HepG2 (cell line): ENCODE measurements around the gene MRGPRG. TPM values are rescaled to one million over a fixed set of nuclear protein-coding genes. Genes with fewer than 3 reads are reported as not detected.

Experiments
- CSRNP2 ChIP-seq: sonication (generic); formaldehyde crosslinking; conservative IDR thresholded peaks from 2 replicates; pipeline ENCODE4 v1.8.0; 2022; ENCODE audit warnings: low read depth, missing genetic modification reagents
- CTCF ChIP-seq: sonication (generic); formaldehyde crosslinking; IDR thresholded peaks from 2 replicates; pipeline ENCODE4 v1.5.0; 2020; ENCODE audit warnings: mild to moderate bottlenecking, missing genetic modification reagents, moderate library complexity
- KLF6 ChIP-seq: IDR thresholded peaks from 2 replicates; pipeline ENCODE4 v1.8.0; 2016; ENCODE audit warnings: missing biosample characterization, missing genetic modification reagents
- TRAFD1 ChIP-seq: sonication (generic); formaldehyde crosslinking; IDR thresholded peaks from 2 replicates; pipeline ENCODE4 v1.5.1; 2020; ENCODE audit warnings: missing genetic modification reagents, mild to moderate bottlenecking, borderline replicate concordance
- YY1 ChIP-seq: IDR thresholded peaks from 2 replicates; pipeline ENCODE4 v1.6.1; 2011; ENCODE audit warnings: low read length, low read depth, moderate library complexity, mild to moderate bottlenecking; ENCODE audit not compliant: insufficient read depth, insufficient replicate concordance
- ZIK1 ChIP-seq: sonication (generic); formaldehyde crosslinking; IDR thresholded peaks from 2 replicates; pipeline ENCODE4 v1.5.0; 2020; ENCODE audit warnings: mild to moderate bottlenecking, low read depth, missing genetic modification reagents, borderline replicate concordance
- ZMAT3 ChIP-seq: sonication (generic); formaldehyde crosslinking; conservative IDR thresholded peaks from 2 replicates; pipeline ENCODE4 v1.7.0; 2021; ENCODE audit warnings: missing genetic modification reagents
- ZUFSP ChIP-seq: sonication (generic); formaldehyde crosslinking; IDR thresholded peaks from 2 replicates; pipeline ENCODE4 v1.9.0; 2021; ENCODE audit warnings: missing genetic modification reagents, mild to moderate bottlenecking, borderline replicate concordance
- polyA plus RNA-seq, 8 experiments: library from polyadenylated mRNA; depleted of rRNA in 3 of 8; stranded (reverse) in 7 of 8; unstranded in 1 of 8; fragments of >200 nt; fragmentation: Illumina TruSeq in 4 of 8; extraction: Trizol in 4 of 8; gene quantifications; 2 replicates each; pipeline versions ENCODE4 v1.2.1 to v1.2.3, GENCODE V29; 2011 to 2016; ENCODE audit warnings: low read depth in 4 of 8, missing spikeins in 1 of 8, mixed read lengths in 1 of 8; ENCODE audit not compliant: insufficient read depth in 1 of 8
- total RNA-seq, 5 experiments: library from RNA; depleted of rRNA; stranded (reverse); fragments of >200 nt; fragmentation: Illumina TruSeq; extraction: Trizol; gene quantifications; 2 replicates each; pipeline ENCODE4 v1.2.3, GENCODE V29; 2016; ENCODE audit warnings: low read depth in 1 of 5

The MRGPRG gene
- total and polyA plus RNA-seq, 2 of the 13 experiments (the other 11 are each of a cell fraction or from before 2014, with no cell fraction given) = not detected

- no peak for TF ChIP-seq TRAFD1 (CRISPR knock-in tag)
- TF ChIP-seq CTCF = no peak
- TF ChIP-seq ZIK1 (CRISPR knock-in tag) = no peak
- no peak for TF ChIP-seq ZUFSP (CRISPR knock-in tag)
- TF ChIP-seq ZMAT3 (CRISPR knock-in tag) = no peak
- TF ChIP-seq YY1 = no peak
- no peak for TF ChIP-seq CSRNP2
- TF ChIP-seq KLF6 = no peak
Observed at GRCh38 chr11:3184732-3185347, 33.8 kb downstream of the MRGPRG start (continued).
